ENCODE data around the gene ADIG.

The ADIG gene

GRCh38 chr20:38558596-38559360 is 22.2 kb upstream of the ADIG start:
- no peak for TF ChIP-seq CTCF (IDR thresholded peaks at IDR 0.05; ENCODE audit: extremely low read depth, missing control alignments)
- no peak for DNase-seq (ENCODE audit: low spot score)

GRCh38 chr20:38559764-38560163 is 21.2 kb upstream of the ADIG start:
- DNase-seq (ENCODE audit: low spot score) = no peak
- no peak for TF ChIP-seq CTCF (IDR thresholded peaks at IDR 0.05; ENCODE audit: extremely low read depth, missing control alignments)

GRCh38 chr20:38563802-38564431 is 17.1 kb upstream of the ADIG start:
- no peak for TF ChIP-seq CTCF (IDR thresholded peaks at IDR 0.05; ENCODE audit: extremely low read depth, missing control alignments)
- DNase-seq (ENCODE audit: low spot score) = no peak

GRCh38 chr20:38564680-38565079 is 16.3 kb upstream of the ADIG start:
- TF ChIP-seq CTCF (IDR thresholded peaks at IDR 0.05; ENCODE audit: extremely low read depth, missing control alignments) = no peak

GRCh38 chr20:38566036-38566598 is 14.9 kb upstream of the ADIG start:
- no peak for TF ChIP-seq CTCF (IDR thresholded peaks at IDR 0.05; ENCODE audit: extremely low read depth, missing control alignments)
- DNase-seq (ENCODE audit: low spot score) = no peak

More at GRCh38 chr20:38564680-38565079, 16.3 kb upstream of the ADIG start:
- DNase-seq (ENCODE audit: low spot score) = no peak

GRCh38 chr20:38569747-38570525 is 11.1 kb upstream of the ADIG start:
- TF ChIP-seq CTCF (IDR thresholded peaks at IDR 0.05; ENCODE audit: extremely low read depth, missing control alignments) = no peak
- no peak for DNase-seq (ENCODE audit: low spot score)
